GM12878 (cell line): ENCODE results near the gene TRPM6.

ENCODE experiments used
- CTCF ChIP-seq, 3 experiments: IDR thresholded peaks in 2 of 3; conservative IDR thresholded peaks in 1 of 3; 2 replicates each; pipeline ENCODE4 v1.5.1; 2011; ENCODE audit warnings: low read depth in 3 of 3, low read length in 3 of 3, mild to moderate bottlenecking in 3 of 3, control low read depth in 2 of 3, moderate library complexity in 2 of 3, inconsistent platforms in 1 of 3, mixed read lengths in 1 of 3; ENCODE audit not compliant: control insufficient read depth in 2 of 3, insufficient read depth in 1 of 3; ENCODE audit errors: extremely low read depth in 1 of 3
- EZH2 ChIP-seq: IDR thresholded peaks from 2 replicates; pipeline ENCODE4 v1.6.1; 2012; ENCODE audit warnings: low read depth, mild to moderate bottlenecking, control low read depth, inconsistent platforms, low read length, borderline replicate concordance; ENCODE audit not compliant: control insufficient read depth
- PKNOX1 ChIP-seq: fragments of 450-650 bp; IDR thresholded peaks from 2 replicates; pipeline ENCODE4 v1.6.1; 2016; ENCODE audit warnings: mild to moderate bottlenecking
- POLR2AphosphoS2 ChIP-seq: IDR thresholded peaks from 2 replicates; pipeline ENCODE4 v1.6.1; 2011; ENCODE audit warnings: low read depth, mild to moderate bottlenecking, low read length, improper control_type of control experiment, moderate library complexity
- POLR2AphosphoS5 ChIP-seq: IDR thresholded peaks from 2 replicates; pipeline ENCODE4 v1.6.1; 2011; ENCODE audit warnings: mild to moderate bottlenecking, low read length, inconsistent platforms
- REST ChIP-seq: IDR thresholded peaks from 2 replicates; pipeline ENCODE4 v1.6.1; 2012; ENCODE audit warnings: mild to moderate bottlenecking, low read depth, low read length
- ZNF217 ChIP-seq: fragments of 450-650 bp; IDR thresholded peaks from 2 replicates; pipeline ENCODE4 v1.6.1; 2017; ENCODE audit warnings: antibody characterized with exemption, mild to moderate bottlenecking

GRCh38 chr9:74772121-74772520 is 115.6 kb downstream of the TRPM6 start:
- no peak for TF ChIP-seq EZH2
- no peak for TF ChIP-seq REST
- TF ChIP-seq POLR2AphosphoS2 = no peak
- no peak for TF ChIP-seq ZNF217
- TF ChIP-seq CTCF (IDR thresholded peaks at IDR 0.05 in 2 of 3, conservative IDR thresholded peaks at IDR 0.05 in 1 of 3; ENCODE audit: control insufficient read depth in 2 of 3, extremely low read depth in 1 of 3, insufficient read depth in 1 of 3, low read depth in 3 of 3, low read length in 3 of 3) = no peak
- TF ChIP-seq PKNOX1 = no peak
- TF ChIP-seq POLR2AphosphoS5 = no peak
